Measurements from ENCODE around the gene AKT3. TPM values are rescaled to one million over a fixed set of nuclear protein-coding genes. Genes with fewer than 3 reads are reported as not detected.

The AKT3 gene
- total RNA-seq, 1 experiment from 2014 or later = 31.9 TPM

DNA sequence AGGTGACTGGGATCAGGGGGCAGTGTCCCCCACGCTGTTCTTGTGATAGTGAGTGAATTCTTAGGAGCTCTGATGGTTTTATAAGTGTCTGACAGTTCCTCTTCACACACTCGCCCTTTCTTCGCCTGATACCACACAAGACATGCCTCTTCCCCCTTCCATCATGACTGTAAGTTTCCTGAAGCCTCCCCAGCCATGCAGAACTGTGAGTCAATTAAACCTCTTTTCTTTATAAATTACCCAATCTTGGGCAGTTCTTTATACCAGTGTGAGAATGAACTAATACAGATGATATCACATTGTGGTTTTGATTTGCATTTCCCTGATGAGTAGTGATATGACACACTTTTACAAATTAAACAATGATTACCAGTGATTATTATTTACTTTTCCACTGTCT is 229.9 kb downstream of the AKT3 start:
- Mint-ChIP-seq H3K4me3 (ENCODE audit: unreplicated experiment) (no peak overlapping the region), H3K27me3 (ENCODE audit: insufficient read depth, unreplicated experiment) (no peaks in the 10 kb centered on the region), H3K4me1 (ENCODE audit: insufficient read depth, unreplicated experiment) (no peaks in the 10 kb centered on the region), H3K36me3 (ENCODE audit: insufficient read depth, unreplicated experiment) (no peaks in the 10 kb centered on the region), H3K9me3 (ENCODE audit: unreplicated experiment) (peaks cover 18% of the 10 kb centered on the region), H3K27ac (ENCODE audit: low read depth, unreplicated experiment) (no peak overlapping the region)
- intact Hi-C loops (cut with micrococcal nuclease) = no loop called here
- BruUV-seq (replicated peaks) = no TSS peak
- no peak for DNase-seq (ENCODE audit: unreplicated experiment)
- ChIA-PET POLR2A (interaction anchor here (1.1 kb wide), 1 partner anchor 12 kb away, joined by 4 read pairs; no protein-coding TSS in a partner anchor), CTCF (interaction anchor here (0.7 kb wide), 1 partner anchor 83 kb away, joined by 3 read pairs; no protein-coding TSS in a partner anchor)
- TF ChIP-seq, protein P1, sequence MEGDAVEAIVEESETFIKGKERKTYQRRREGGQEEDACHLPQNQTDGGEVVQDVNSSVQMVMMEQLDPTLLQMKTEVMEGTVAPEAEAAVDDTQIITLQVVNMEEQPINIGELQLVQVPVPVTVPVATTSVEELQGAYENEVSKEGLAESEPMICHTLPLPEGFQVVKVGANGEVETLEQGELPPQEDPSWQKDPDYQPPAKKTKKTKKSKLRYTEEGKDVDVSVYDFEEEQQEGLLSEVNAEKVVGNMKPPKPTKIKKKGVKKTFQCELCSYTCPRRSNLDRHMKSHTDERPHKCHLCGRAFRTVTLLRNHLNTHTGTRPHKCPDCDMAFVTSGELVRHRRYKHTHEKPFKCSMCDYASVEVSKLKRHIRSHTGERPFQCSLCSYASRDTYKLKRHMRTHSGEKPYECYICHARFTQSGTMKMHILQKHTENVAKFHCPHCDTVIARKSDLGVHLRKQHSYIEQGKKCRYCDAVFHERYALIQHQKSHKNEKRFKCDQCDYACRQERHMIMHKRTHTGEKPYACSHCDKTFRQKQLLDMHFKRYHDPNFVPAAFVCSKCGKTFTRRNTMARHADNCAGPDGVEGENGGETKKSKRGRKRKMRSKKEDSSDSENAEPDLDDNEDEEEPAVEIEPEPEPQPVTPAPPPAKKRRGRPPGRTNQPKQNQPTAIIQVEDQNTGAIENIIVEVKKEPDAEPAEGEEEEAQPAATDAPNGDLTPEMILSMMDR (IDR thresholded peaks at IDR 0.05; ENCODE audit: unreplicated experiment) = no peak

DNA sequence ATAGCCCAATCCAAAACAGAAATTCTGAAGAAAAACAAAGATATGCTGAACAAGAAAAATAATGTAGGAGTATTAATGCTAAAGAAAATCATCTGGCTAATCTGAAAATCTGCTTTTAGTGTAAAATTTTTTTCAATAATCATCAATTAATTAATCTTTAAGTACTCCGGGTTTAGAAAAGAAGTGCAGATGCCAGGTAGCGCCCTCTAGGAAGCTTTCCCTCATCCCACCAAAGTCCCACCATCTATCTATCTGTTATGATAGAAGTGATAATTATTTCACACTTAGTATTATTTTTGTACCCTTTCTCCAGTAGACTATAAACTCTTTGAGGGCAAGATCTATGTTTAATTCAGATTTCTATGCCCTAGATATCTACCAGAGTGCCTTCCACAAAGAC is 240.3 kb downstream of the AKT3 start:
- Mint-ChIP-seq H3K4me3 (ENCODE audit: unreplicated experiment) (no peak overlapping the region), H3K27ac (ENCODE audit: low read depth, unreplicated experiment) (no peak overlapping the region), H3K9me3 (ENCODE audit: unreplicated experiment) (peaks cover 7% of the 10 kb centered on the region), H3K36me3 (ENCODE audit: insufficient read depth, unreplicated experiment) (no peaks in the 10 kb centered on the region), H3K4me1 (ENCODE audit: insufficient read depth, unreplicated experiment) (no peaks in the 10 kb centered on the region), H3K27me3 (ENCODE audit: insufficient read depth, unreplicated experiment) (no peaks in the 10 kb centered on the region)
- TF ChIP-seq, protein P1 (IDR thresholded peaks at IDR 0.05; ENCODE audit: unreplicated experiment) = no peak
- CTCF ChIA-PET = no interaction called here
- POLR2A ChIA-PET = interaction anchor here (0.6 kb wide), 1 partner anchor 1652 kb away, joined by 3 read pairs; no protein-coding TSS in a partner anchor
- no peak for DNase-seq (ENCODE audit: unreplicated experiment)
- no TSS peak for BruUV-seq (replicated peaks)
- intact Hi-C loops (cut with micrococcal nuclease) = no loop called here

DNA sequence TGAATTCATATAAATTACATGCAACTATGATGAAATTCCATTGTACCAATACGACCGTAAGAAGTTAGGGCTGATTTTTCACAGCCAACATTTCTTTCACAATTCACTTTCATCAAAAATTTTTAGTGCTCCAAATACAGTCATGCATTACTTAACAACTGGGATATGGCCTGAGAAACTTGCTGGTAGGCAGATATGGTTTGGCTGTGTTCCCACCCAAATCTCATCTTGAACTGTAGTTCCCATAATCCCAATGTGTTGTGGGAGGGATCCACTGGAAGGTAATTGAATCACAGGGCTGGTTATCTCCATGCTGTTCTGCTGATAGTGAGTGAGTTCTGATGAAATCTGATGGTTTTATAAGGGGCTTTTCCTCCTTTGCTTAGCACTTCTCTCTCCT is 244.4 kb downstream of the AKT3 start:
- intact Hi-C loops (cut with micrococcal nuclease) = no loop called here
- TF ChIP-seq, protein P1 (IDR thresholded peaks at IDR 0.05; ENCODE audit: unreplicated experiment) = no peak
- no peak for DNase-seq (ENCODE audit: unreplicated experiment)
- POLR2A ChIA-PET = no interaction called here
- Mint-ChIP-seq H3K4me3 (ENCODE audit: unreplicated experiment) (no peak overlapping the region), H3K36me3 (ENCODE audit: insufficient read depth, unreplicated experiment) (no peaks in the 10 kb centered on the region), H3K27me3 (ENCODE audit: insufficient read depth, unreplicated experiment) (no peaks in the 10 kb centered on the region), H3K4me1 (ENCODE audit: insufficient read depth, unreplicated experiment) (no peaks in the 10 kb centered on the region), H3K9me3 (ENCODE audit: unreplicated experiment) (peaks cover 7% of the 10 kb centered on the region), H3K27ac (ENCODE audit: low read depth, unreplicated experiment) (no peak overlapping the region)
- CTCF ChIA-PET = no interaction called here
- no TSS peak for BruUV-seq (replicated peaks)

DNA sequence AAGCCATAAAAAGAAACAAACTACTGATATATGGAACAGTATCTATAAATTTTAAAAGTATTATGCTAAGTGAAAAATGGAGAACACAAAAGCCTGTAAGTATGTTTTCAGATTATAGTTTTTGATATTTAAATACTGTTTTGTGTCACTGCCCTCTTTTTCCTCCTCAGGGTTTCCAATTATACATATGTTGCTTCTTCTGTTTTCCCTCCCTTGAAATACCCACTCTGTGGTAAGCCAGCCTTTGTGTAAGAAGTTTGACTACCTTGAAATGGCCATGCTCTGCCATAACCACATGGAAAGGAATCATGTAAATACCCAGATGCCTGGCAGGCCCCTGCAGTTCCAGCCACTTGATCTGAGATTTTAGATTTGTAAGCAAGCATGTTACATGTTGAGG is 248.3 kb downstream of the AKT3 start:
- peaks cover 14% of the 10 kb centered on the region for H3K4me1 Mint-ChIP-seq (ENCODE audit: insufficient read depth, unreplicated experiment)
- ChIA-PET CTCF (interaction anchor here (0.7 kb wide), 1 partner anchor 132 kb away, joined by 3 read pairs; no protein-coding TSS in a partner anchor), POLR2A (no interaction called here)
- H3K4me3 Mint-ChIP-seq (ENCODE audit: unreplicated experiment) = no peak overlapping the region
- no peak for DNase-seq (ENCODE audit: unreplicated experiment)
- H3K9me3 Mint-ChIP-seq (ENCODE audit: unreplicated experiment) = peaks cover 7% of the 10 kb centered on the region
- intact Hi-C loops (cut with micrococcal nuclease) = no loop called here
- no peak overlapping the region for H3K27ac Mint-ChIP-seq (ENCODE audit: low read depth, unreplicated experiment)
- no TSS peak for BruUV-seq (replicated peaks)
- no peaks in the 10 kb centered on the region for H3K27me3 Mint-ChIP-seq (ENCODE audit: insufficient read depth, unreplicated experiment)
- TF ChIP-seq, protein P1 (IDR thresholded peaks at IDR 0.05; ENCODE audit: unreplicated experiment) = no peak
- H3K36me3 Mint-ChIP-seq (ENCODE audit: insufficient read depth, unreplicated experiment) = no peaks in the 10 kb centered on the region

Data from MCF 10A (cell line).